ENCODE data around the gene MTCL1.

Gene MTCL1

DNA sequence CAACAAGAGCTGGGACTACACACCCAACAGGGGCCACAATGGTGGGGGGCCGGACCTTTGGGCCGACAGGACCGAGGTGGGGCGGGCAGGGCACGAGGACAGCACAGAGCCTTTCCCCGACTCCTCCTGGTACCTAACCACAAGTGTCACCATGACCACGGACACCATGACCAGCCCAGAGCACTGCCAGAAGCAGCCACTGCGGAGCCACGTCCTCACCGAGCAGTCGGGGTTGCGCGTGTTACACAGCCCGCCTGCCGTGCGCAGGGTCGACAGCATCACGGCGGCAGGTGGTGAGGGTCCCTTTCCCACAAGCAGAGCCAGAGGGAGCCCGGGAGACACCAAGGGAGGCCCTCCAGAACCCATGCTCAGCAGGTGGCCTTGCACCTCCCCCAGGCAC lies 119.5 kb downstream of the MTCL1 start:
- TF ChIP-seq EP300 (IDR thresholded peaks at IDR 0.05; ENCODE audit: borderline replicate concordance) (no peak), EGR1 (IDR thresholded peaks at IDR 0.05) (no peak), NFIC (IDR thresholded peaks at IDR 0.05) (no peak), YY1 (IDR thresholded peaks at IDR 0.05; ENCODE audit: low read depth) (no peak), USF1 (IDR thresholded peaks at IDR 0.05) (no peak), CREB1 (IDR thresholded peaks at IDR 0.05; ENCODE audit: low read depth) (no peak), TEAD4 (IDR thresholded peaks at IDR 0.05) (no peak), TAF1 (IDR thresholded peaks at IDR 0.05; ENCODE audit: low read depth) (no peak), TCF12 (IDR thresholded peaks at IDR 0.05; ENCODE audit: low read depth) (no peak), CEBPB (IDR thresholded peaks at IDR 0.05) (no peak), ZBTB7A (IDR thresholded peaks at IDR 0.05; ENCODE audit: low read depth) (no peak), FOXM1 (IDR thresholded peaks at IDR 0.05; ENCODE audit: borderline replicate concordance, low read depth) (no peak), RAD21 (IDR thresholded peaks at IDR 0.05; ENCODE audit: low read depth) (no peak)
- TF ChIP-seq, protein P1, sequence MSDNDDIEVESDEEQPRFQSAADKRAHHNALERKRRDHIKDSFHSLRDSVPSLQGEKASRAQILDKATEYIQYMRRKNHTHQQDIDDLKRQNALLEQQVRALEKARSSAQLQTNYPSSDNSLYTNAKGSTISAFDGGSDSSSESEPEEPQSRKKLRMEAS (IDR thresholded peaks at IDR 0.05) = no peak
- TF ChIP-seq, protein P2, sequence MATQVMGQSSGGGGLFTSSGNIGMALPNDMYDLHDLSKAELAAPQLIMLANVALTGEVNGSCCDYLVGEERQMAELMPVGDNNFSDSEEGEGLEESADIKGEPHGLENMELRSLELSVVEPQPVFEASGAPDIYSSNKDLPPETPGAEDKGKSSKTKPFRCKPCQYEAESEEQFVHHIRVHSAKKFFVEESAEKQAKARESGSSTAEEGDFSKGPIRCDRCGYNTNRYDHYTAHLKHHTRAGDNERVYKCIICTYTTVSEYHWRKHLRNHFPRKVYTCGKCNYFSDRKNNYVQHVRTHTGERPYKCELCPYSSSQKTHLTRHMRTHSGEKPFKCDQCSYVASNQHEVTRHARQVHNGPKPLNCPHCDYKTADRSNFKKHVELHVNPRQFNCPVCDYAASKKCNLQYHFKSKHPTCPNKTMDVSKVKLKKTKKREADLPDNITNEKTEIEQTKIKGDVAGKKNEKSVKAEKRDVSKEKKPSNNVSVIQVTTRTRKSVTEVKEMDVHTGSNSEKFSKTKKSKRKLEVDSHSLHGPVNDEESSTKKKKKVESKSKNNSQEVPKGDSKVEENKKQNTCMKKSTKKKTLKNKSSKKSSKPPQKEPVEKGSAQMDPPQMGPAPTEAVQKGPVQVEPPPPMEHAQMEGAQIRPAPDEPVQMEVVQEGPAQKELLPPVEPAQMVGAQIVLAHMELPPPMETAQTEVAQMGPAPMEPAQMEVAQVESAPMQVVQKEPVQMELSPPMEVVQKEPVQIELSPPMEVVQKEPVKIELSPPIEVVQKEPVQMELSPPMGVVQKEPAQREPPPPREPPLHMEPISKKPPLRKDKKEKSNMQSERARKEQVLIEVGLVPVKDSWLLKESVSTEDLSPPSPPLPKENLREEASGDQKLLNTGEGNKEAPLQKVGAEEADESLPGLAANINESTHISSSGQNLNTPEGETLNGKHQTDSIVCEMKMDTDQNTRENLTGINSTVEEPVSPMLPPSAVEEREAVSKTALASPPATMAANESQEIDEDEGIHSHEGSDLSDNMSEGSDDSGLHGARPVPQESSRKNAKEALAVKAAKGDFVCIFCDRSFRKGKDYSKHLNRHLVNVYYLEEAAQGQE (IDR thresholded peaks at IDR 0.05; ENCODE audit: low read depth) = no peak

- TF ChIP-seq EGR1 (IDR thresholded peaks at IDR 0.05) = no peak
- no peak for TF ChIP-seq CREB1 (IDR thresholded peaks at IDR 0.05; ENCODE audit: low read depth)
- TF ChIP-seq USF1 (IDR thresholded peaks at IDR 0.05) = no peak
- TF ChIP-seq EP300 (IDR thresholded peaks at IDR 0.05; ENCODE audit: borderline replicate concordance) = no peak
- TF ChIP-seq TAF1 (IDR thresholded peaks at IDR 0.05; ENCODE audit: low read depth) = no peak
- no peak for TF ChIP-seq NFIC (IDR thresholded peaks at IDR 0.05)
- no peak for TF ChIP-seq RAD21 (IDR thresholded peaks at IDR 0.05; ENCODE audit: low read depth)
- TF ChIP-seq FOXM1 (IDR thresholded peaks at IDR 0.05; ENCODE audit: borderline replicate concordance, low read depth) = no peak
- TF ChIP-seq YY1 (IDR thresholded peaks at IDR 0.05; ENCODE audit: low read depth) = no peak
- TF ChIP-seq, protein P1 (IDR thresholded peaks at IDR 0.05) = no peak
- TF ChIP-seq TCF12 (IDR thresholded peaks at IDR 0.05; ENCODE audit: low read depth) = no peak
- TF ChIP-seq ZBTB7A (IDR thresholded peaks at IDR 0.05; ENCODE audit: low read depth) = no peak
- no peak for TF ChIP-seq TEAD4 (IDR thresholded peaks at IDR 0.05)
- no peak for TF ChIP-seq CEBPB (IDR thresholded peaks at IDR 0.05)
These were observed 119.9 kb downstream of the MTCL1 start for GRCh38 chr18:8825273-8825672.

GRCh38 chr18:8825729-8826375 lies 120.5 kb downstream of the MTCL1 start:
- no peak for TF ChIP-seq NFIC (IDR thresholded peaks at IDR 0.05)
- TF ChIP-seq EP300 (IDR thresholded peaks at IDR 0.05; ENCODE audit: borderline replicate concordance) = no peak
- no peak for TF ChIP-seq TEAD4 (IDR thresholded peaks at IDR 0.05)
- TF ChIP-seq CEBPB (IDR thresholded peaks at IDR 0.05) = no peak
- TF ChIP-seq TCF12 (IDR thresholded peaks at IDR 0.05; ENCODE audit: low read depth) = no peak
- TF ChIP-seq YY1 (IDR thresholded peaks at IDR 0.05; ENCODE audit: low read depth) = no peak
- no peak for TF ChIP-seq TAF1 (IDR thresholded peaks at IDR 0.05; ENCODE audit: low read depth)
- TF ChIP-seq EGR1 (IDR thresholded peaks at IDR 0.05) = no peak

GRCh38 chr18:8826514-8826913 lies 121.2 kb downstream of the MTCL1 start:
- no peak for TF ChIP-seq CEBPB (IDR thresholded peaks at IDR 0.05)
- no peak for TF ChIP-seq CREB1 (IDR thresholded peaks at IDR 0.05; ENCODE audit: low read depth)
- no peak for TF ChIP-seq TEAD4 (IDR thresholded peaks at IDR 0.05)
- TF ChIP-seq, protein P1 (IDR thresholded peaks at IDR 0.05) = no peak
- no peak for TF ChIP-seq FOXM1 (IDR thresholded peaks at IDR 0.05; ENCODE audit: borderline replicate concordance, low read depth)
- no peak for TF ChIP-seq ZBTB7A (IDR thresholded peaks at IDR 0.05; ENCODE audit: low read depth)
- no peak for TF ChIP-seq USF1 (IDR thresholded peaks at IDR 0.05)
- no peak for TF ChIP-seq EGR1 (IDR thresholded peaks at IDR 0.05)
- TF ChIP-seq TAF1 (IDR thresholded peaks at IDR 0.05; ENCODE audit: low read depth) = no peak
- TF ChIP-seq EP300 (IDR thresholded peaks at IDR 0.05; ENCODE audit: borderline replicate concordance) = no peak
- TF ChIP-seq, protein P2 (IDR thresholded peaks at IDR 0.05; ENCODE audit: low read depth) = no peak
- no peak for TF ChIP-seq NFIC (IDR thresholded peaks at IDR 0.05)
- TF ChIP-seq TCF12 (IDR thresholded peaks at IDR 0.05; ENCODE audit: low read depth) = no peak
- TF ChIP-seq YY1 (IDR thresholded peaks at IDR 0.05; ENCODE audit: low read depth) = no peak
- no peak for TF ChIP-seq RAD21 (IDR thresholded peaks at IDR 0.05; ENCODE audit: low read depth)

DNA sequence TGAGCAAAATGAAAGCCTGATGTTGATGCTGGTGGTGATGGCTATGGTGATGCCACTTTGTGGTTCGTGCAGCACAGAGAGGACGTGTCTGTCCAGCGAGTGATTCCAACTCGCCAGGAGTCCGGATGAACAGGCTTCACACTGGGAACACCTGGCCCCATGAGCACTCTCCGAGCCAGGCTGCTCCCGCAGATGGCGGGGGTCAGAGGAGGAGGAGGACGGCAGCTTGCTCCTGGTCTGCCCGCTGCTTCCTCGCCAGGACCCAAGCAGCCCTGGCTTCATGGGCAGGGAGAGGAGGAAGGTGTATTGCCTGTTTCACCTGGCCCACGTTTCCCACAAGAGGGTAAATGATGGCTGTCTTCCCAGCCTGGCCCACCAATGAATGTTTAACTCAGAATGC lies 121.6 kb downstream of the MTCL1 start:
- TF ChIP-seq, protein P2 (IDR thresholded peaks at IDR 0.05; ENCODE audit: low read depth) = no peak
- TF ChIP-seq TEAD4 (IDR thresholded peaks at IDR 0.05) (no peak), RAD21 (IDR thresholded peaks at IDR 0.05; ENCODE audit: low read depth) (no peak), CEBPB (IDR thresholded peaks at IDR 0.05) (no peak), EP300 (IDR thresholded peaks at IDR 0.05; ENCODE audit: borderline replicate concordance) (no peak), CREB1 (IDR thresholded peaks at IDR 0.05; ENCODE audit: low read depth) (no peak), TAF1 (IDR thresholded peaks at IDR 0.05; ENCODE audit: low read depth) (no peak), NFIC (IDR thresholded peaks at IDR 0.05) (no peak), ZBTB7A (IDR thresholded peaks at IDR 0.05; ENCODE audit: low read depth) (no peak), FOXM1 (IDR thresholded peaks at IDR 0.05; ENCODE audit: borderline replicate concordance, low read depth) (no peak), TCF12 (IDR thresholded peaks at IDR 0.05; ENCODE audit: low read depth) (no peak), EGR1 (IDR thresholded peaks at IDR 0.05) (no peak), YY1 (IDR thresholded peaks at IDR 0.05; ENCODE audit: low read depth) (no peak), USF1 (IDR thresholded peaks at IDR 0.05) (no peak)
- TF ChIP-seq, protein P1 (IDR thresholded peaks at IDR 0.05) = no peak

All from Ishikawa (cell line).